Bronchial epithelial cell (primary cell): ENCODE measurements around the gene GABRD. TPM values are rescaled to one million over a fixed set of nuclear protein-coding genes. Genes with fewer than 3 reads are reported as not detected.

Source experiments
- DNase-seq: peaks from one replicate; pipeline ENCODE4 v3.0.0-alpha.2; 2010; ENCODE audit warnings: low read depth
- FAIRE-seq: peaks from 2 replicates; lab custom pipeline; 2011; peaks lifted over from hg19 to GRCh38; lab: Jason Lieb, UNC
- H3K27me3 ChIP-seq: 2 replicates; pipeline ENCODE4 v1.5.1; 2011; ENCODE audit warnings: low read length; ENCODE audit not compliant: control insufficient read depth, insufficient read depth
- H3K36me3 ChIP-seq: 2 replicates; pipeline ENCODE4 v1.5.1; 2011; ENCODE audit warnings: low read length; ENCODE audit not compliant: control insufficient read depth, insufficient read depth
- H3K4me3 ChIP-seq: 2 replicates; pipeline ENCODE4 v1.5.1; 2011; ENCODE audit warnings: mild to moderate bottlenecking, low read depth, low read length, control low read depth
- CTCF ChIP-seq: IDR thresholded peaks from 2 replicates; pipeline ENCODE4 v1.5.1; 2011; ENCODE audit warnings: mild to moderate bottlenecking, moderate library complexity, low read length, control low read depth, inconsistent platforms; ENCODE audit not compliant: insufficient read depth, severe bottlenecking
- total RNA-seq: library from RNA; depleted of rRNA; stranded (reverse); fragments of >200 nt; gene quantifications from 2 replicates; pipeline ENCODE4 v1.2.1, GENCODE V29; 2014

Gene GABRD
- total RNA-seq, 1 donor from 2014 or later = not detected

GRCh38 chr1:2033165-2033564 lies 14.0 kb downstream of the GABRD start:
- no peak overlapping the region for H3K4me3 ChIP-seq
- H3K36me3 ChIP-seq = no peaks in the 10 kb centered on the region
- no peak for FAIRE-seq
- H3K27me3 ChIP-seq = no peaks in the 10 kb centered on the region
- no peak for TF ChIP-seq CTCF
- DNase-seq = no peak

- TF ChIP-seq CTCF = no peak
- FAIRE-seq = no peak
- Histone ChIP-seq H3K36me3 (no peaks in the 10 kb centered on the region), H3K27me3 (no peaks in the 10 kb centered on the region), H3K4me3 (no peak overlapping the region)
- no peak for DNase-seq
Measured at GRCh38 chr1:2036287-2036686, 17.1 kb downstream of the GABRD start.

GRCh38 chr1:2037314-2037979 lies 18.3 kb downstream of the GABRD start:
- no peaks in the 10 kb centered on the region for H3K36me3 ChIP-seq
- no peak overlapping the region for H3K4me3 ChIP-seq
- TF ChIP-seq CTCF = no peak
- FAIRE-seq = no peak
- DNase-seq = no peak
- H3K27me3 ChIP-seq = no peaks in the 10 kb centered on the region

GRCh38 chr1:2038229-2038628 lies 19.1 kb downstream of the GABRD start:
- Histone ChIP-seq H3K36me3 (no peaks in the 10 kb centered on the region), H3K4me3 (no peak overlapping the region), H3K27me3 (no peaks in the 10 kb centered on the region)
- DNase-seq (no peak), FAIRE-seq (no peak)
- no peak for TF ChIP-seq CTCF

GRCh38 chr1:2039251-2039650 lies 20.1 kb downstream of the GABRD start:
- no peak for FAIRE-seq
- no peak for TF ChIP-seq CTCF

GRCh38 chr1:2041305-2041704 lies 22.2 kb downstream of the GABRD start:
- Histone ChIP-seq H3K36me3 (no peaks in the 10 kb centered on the region), H3K4me3 (no peak overlapping the region), H3K27me3 (no peaks in the 10 kb centered on the region)
- FAIRE-seq = no peak
- TF ChIP-seq CTCF = no peak
- no peak for DNase-seq

More at GRCh38 chr1:2039251-2039650, 20.1 kb downstream of the GABRD start:
- no peaks in the 10 kb centered on the region for H3K36me3 ChIP-seq
- no peak overlapping the region for H3K4me3 ChIP-seq
- no peak for DNase-seq
- no peaks in the 10 kb centered on the region for H3K27me3 ChIP-seq
